Tibial nerve (tissue), 4 donors: ENCODE results near the gene RGS5. TPM values are rescaled to one million over a fixed set of nuclear protein-coding genes. Genes with fewer than 3 reads are reported as not detected.

Source experiments
- DNase-seq, 2 donors: peaks; one replicate each; pipeline ENCODE4 v3.0.0-alpha.2; 2019; ENCODE audit warnings: low spot score in 2 of 2
- H3K27ac ChIP-seq, 4 donors: fragments of 200-600 bp; sonication (generic) in 3 of 4; one replicate each; pipeline ENCODE4 v1.5.1; 2017 to 2019; ENCODE audit warnings: mild to moderate bottlenecking in 1 of 4
- H3K27me3 ChIP-seq, 2 donors: fragments of 200-600 bp; sonication (generic) in 1 of 2; one replicate each; pipeline versions ENCODE4 v1.5.1 to v1.6.0; 2017 to 2019
- H3K36me3 ChIP-seq, 3 donors: fragments of 200-600 bp; sonication (generic); one replicate each; pipeline ENCODE4 v1.5.1; 2018 to 2019
- H3K4me1 ChIP-seq, 4 donors: fragments of 200-600 bp; sonication (generic) in 3 of 4; one replicate each; pipeline ENCODE4 v1.5.1; 2017 to 2019
- H3K4me3 ChIP-seq, 4 donors: fragments of 200-600 bp; sonication (generic) in 3 of 4; one replicate each; pipeline ENCODE4 v1.5.1; 2017 to 2019; ENCODE audit warnings: mild to moderate bottlenecking in 1 of 4, moderate library complexity in 1 of 4
- H3K9me3 ChIP-seq, 4 donors: fragments of 200-600 bp; sonication (generic) in 3 of 4; one replicate each; pipeline ENCODE4 v1.5.1; 2017 to 2019
- CTCF ChIP-seq, 5 experiments: fragments of 200-600 bp in 3 of 5; fragments of 450-650 bp in 2 of 5; sonication (generic) in 3 of 5; IDR thresholded peaks; one replicate each; pipeline ENCODE4 v1.5.1; 2016 to 2019; ENCODE audit warnings: antibody characterized with exemption in 5 of 5, mild to moderate bottlenecking in 3 of 5, moderate library complexity in 2 of 5
- EP300 ChIP-seq, 2 donors: sonication (generic); formaldehyde crosslinking; IDR thresholded peaks; one replicate each; pipeline ENCODE4 v1.6.1; 2017; ENCODE audit warnings: antibody characterized with exemption in 2 of 2, mild to moderate bottlenecking in 1 of 2
- POLR2A ChIP-seq, 2 donors: fragments of 450-650 bp; IDR thresholded peaks; one replicate each; pipeline ENCODE4 v1.6.1; 2017; ENCODE audit warnings: antibody characterized with exemption in 2 of 2, mild to moderate bottlenecking in 2 of 2, moderate library complexity in 2 of 2
- WGBS, 2 donors: methylation state at CpG; one replicate each; pipeline ENCODE4 v1.1.5; 2018; 5-methylcytosine and 5-hydroxymethylcytosine counted together
- total RNA-seq, 4 donors: library from RNA; depleted of rRNA; stranded (reverse); fragments of >200 nt; gene quantifications; one replicate each; pipeline ENCODE4 v1.1.0, GENCODE V29; 2016

The RGS5 gene
- total RNA-seq, 4 donors from 2014 or later, result 21.3 to 71.0 (median 43.7) TPM

DNA sequence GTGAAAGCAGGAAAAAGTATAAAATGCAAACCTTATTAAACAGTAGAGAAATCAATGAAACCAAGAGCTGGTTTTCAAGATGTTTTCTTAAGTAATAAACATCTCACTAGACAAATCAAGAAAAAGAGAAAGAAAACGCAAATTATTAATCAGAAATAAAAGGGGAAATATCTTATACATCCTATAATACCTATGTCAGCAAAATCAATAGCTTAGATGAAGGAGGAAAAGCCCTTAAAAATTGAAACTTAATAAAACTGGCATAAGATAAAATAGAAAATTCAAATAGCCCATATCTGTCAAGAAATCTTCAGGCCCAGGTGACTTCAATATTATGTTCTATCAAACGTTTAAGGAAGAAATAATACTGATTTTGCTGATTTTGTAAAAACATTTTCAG, 74.4 kb downstream of the RGS5 start:
- TF ChIP-seq EP300 (IDR thresholded peaks at IDR 0.05), result no peak
- Histone ChIP-seq H3K4me1 (peaks cover 0 to 6% (median 0%) of the 10 kb centered on the region in 4 donors), H3K4me3 (no peak overlapping the region), H3K36me3 (no peaks in the 10 kb centered on the region), H3K27ac (no peak overlapping the region), H3K27me3 (no peaks in the 10 kb centered on the region), H3K9me3 (no peaks in the 10 kb centered on the region)
- WGBS, 2 donors, result 87 to 91% methylated on average over 2 of the region's 2 CpGs
- no peak for DNase-seq

DNA sequence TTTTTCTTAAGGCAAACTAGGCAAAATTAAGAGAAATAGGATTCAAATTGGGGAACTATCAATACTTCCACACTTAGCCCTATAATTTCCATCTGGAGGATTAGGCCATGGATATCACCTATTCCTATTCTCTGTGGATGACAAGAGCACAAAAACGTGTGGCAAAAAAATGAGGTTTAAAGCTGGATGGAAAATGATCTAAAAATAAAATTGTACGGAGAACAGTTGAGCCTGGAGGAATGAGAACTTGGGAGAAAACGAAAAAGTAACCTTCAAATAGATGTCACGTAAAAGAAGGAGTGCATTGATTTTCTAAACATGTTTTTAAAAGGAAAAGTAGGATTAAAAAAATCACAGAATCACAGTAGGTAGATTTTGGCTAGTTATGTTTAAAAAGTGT, 77.9 kb downstream of the RGS5 start:
- no peak for TF ChIP-seq POLR2A (IDR thresholded peaks at IDR 0.05)
- Histone ChIP-seq H3K4me3 (no peak overlapping the region), H3K27me3 (no peaks in the 10 kb centered on the region), H3K9me3 (no peaks in the 10 kb centered on the region), H3K27ac (no peak overlapping the region), H3K36me3 (no peaks in the 10 kb centered on the region), H3K4me1 (peaks cover 0 to 1% (median 0%) of the 10 kb centered on the region in 4 donors)
- WGBS, 2 donors, result 66 to 74% methylated on average over 4 of the region's 4 CpGs
- no peak for DNase-seq

GRCh38 chr1:163120372-163120771, 82.3 kb downstream of the RGS5 start:
- no peak for DNase-seq
- WGBS, 2 donors, result 43 to 60% methylated on average over 1 of the region's 1 CpG
- Histone ChIP-seq H3K4me3 (no peak overlapping the region), H3K27ac (no peak overlapping the region), H3K4me1 (no peaks in the 10 kb centered on the region), H3K27me3 (no peaks in the 10 kb centered on the region), H3K36me3 (no peaks in the 10 kb centered on the region), H3K9me3 (no peaks in the 10 kb centered on the region)
- no peak for TF ChIP-seq EP300 (IDR thresholded peaks at IDR 0.05)
- TF ChIP-seq POLR2A (IDR thresholded peaks at IDR 0.05), result no peak
- TF ChIP-seq CTCF (IDR thresholded peaks at IDR 0.05), result no peak

- Histone ChIP-seq H3K27ac (no peak overlapping the region), H3K9me3 (no peaks in the 10 kb centered on the region), H3K4me1 (no peaks in the 10 kb centered on the region), H3K4me3 (no peak overlapping the region), H3K27me3 (no peaks in the 10 kb centered on the region), H3K36me3 (no peaks in the 10 kb centered on the region)
- no peak for DNase-seq
- TF ChIP-seq EP300 (IDR thresholded peaks at IDR 0.05) (no peak), CTCF (IDR thresholded peaks at IDR 0.05) (no peak), POLR2A (IDR thresholded peaks at IDR 0.05) (no peak)
These were observed 83.0 kb downstream of the RGS5 start for GRCh38 chr1:163119707-163120106.

- no peaks in the 10 kb centered on the region for H3K27me3 ChIP-seq
- H3K4me1 ChIP-seq, result no peaks in the 10 kb centered on the region
- no peak overlapping the region for H3K4me3 ChIP-seq
- no peak overlapping the region for H3K27ac ChIP-seq
- H3K9me3 ChIP-seq, result no peaks in the 10 kb centered on the region
- no peaks in the 10 kb centered on the region for H3K36me3 ChIP-seq
- no peak for DNase-seq
- TF ChIP-seq EP300 (IDR thresholded peaks at IDR 0.05) (no peak), CTCF (IDR thresholded peaks at IDR 0.05) (no peak), POLR2A (IDR thresholded peaks at IDR 0.05) (no peak)
- WGBS, 2 donors, result 80 to 84% methylated on average over 1 of the region's 1 CpG
These were observed 86.8 kb downstream of the RGS5 start for GRCh38 chr1:163115887-163116286.

GRCh38 chr1:163107655-163108054, 95.1 kb downstream of the RGS5 start:
- DNase-seq, result no peak
- no peaks in the 10 kb centered on the region for H3K27me3 ChIP-seq
- H3K4me3 ChIP-seq, result no peak overlapping the region
- H3K4me1 ChIP-seq, result no peaks in the 10 kb centered on the region
- 94 to 97% methylated on average over 5 of the region's 5 CpGs for WGBS, 2 donors
- TF ChIP-seq EP300 (IDR thresholded peaks at IDR 0.05) (no peak), CTCF (IDR thresholded peaks at IDR 0.05) (no peak)
- no peak overlapping the region for H3K27ac ChIP-seq
- H3K9me3 ChIP-seq, result no peaks in the 10 kb centered on the region
- no peaks in the 10 kb centered on the region for H3K36me3 ChIP-seq
